Lower leg skin (tissue), 4 donors: Measurements from ENCODE around the gene GLRX5. TPM values are rescaled to one million over a fixed set of nuclear protein-coding genes. Genes with fewer than 3 reads are reported as not detected.

Source experiments
- DNase-seq, 2 donors: peaks; one replicate each; pipeline ENCODE4 v3.0.0-alpha.2; 2019; ENCODE audit warnings: low spot score in 2 of 2
- H3K4me3 ChIP-seq: fragments of 200-600 bp; sonication (generic); 2 replicates; pipeline ENCODE4 v1.5.1; 2017; ENCODE audit warnings: mild to moderate bottlenecking, low read depth; ENCODE audit not compliant: poor library complexity, severe bottlenecking
- POLR2A ChIP-seq, 2 donors: fragments of 450-650 bp; IDR thresholded peaks; one replicate each; pipeline ENCODE4 v1.6.1; 2016 to 2017; ENCODE audit warnings: antibody characterized with exemption in 2 of 2, mild to moderate bottlenecking in 1 of 2, moderate library complexity in 1 of 2
- WGBS, 2 donors: methylation state at CpG; one replicate each; pipeline ENCODE4 v1.1.5; 2018; 5-methylcytosine and 5-hydroxymethylcytosine counted together
- intact Hi-C: fragments of 100-400 bp; cut with DNase I; formaldehyde crosslinking; loops from one replicate; pipeline ENCODE4 v1.15.0; 2023; ENCODE audit warnings: low total_unique reads
- total RNA-seq, 4 donors: library from RNA; depleted of rRNA; stranded (reverse); fragments of >200 nt; gene quantifications; one replicate each; pipeline ENCODE4 v1.1.0, GENCODE V29; 2016
- TF ChIP-seq, protein P1 (sequence below), 3 donors: fragments of 450-650 bp; IDR thresholded peaks; one replicate each; pipeline ENCODE4 v1.5.1; 2016; ENCODE audit warnings: antibody characterized with exemption in 3 of 3, mild to moderate bottlenecking in 3 of 3, moderate library complexity in 2 of 3

The GLRX5 gene
- total RNA-seq, 4 donors from 2014 or later: 26.4 to 34.6 (median 33.9) TPM

DNA sequence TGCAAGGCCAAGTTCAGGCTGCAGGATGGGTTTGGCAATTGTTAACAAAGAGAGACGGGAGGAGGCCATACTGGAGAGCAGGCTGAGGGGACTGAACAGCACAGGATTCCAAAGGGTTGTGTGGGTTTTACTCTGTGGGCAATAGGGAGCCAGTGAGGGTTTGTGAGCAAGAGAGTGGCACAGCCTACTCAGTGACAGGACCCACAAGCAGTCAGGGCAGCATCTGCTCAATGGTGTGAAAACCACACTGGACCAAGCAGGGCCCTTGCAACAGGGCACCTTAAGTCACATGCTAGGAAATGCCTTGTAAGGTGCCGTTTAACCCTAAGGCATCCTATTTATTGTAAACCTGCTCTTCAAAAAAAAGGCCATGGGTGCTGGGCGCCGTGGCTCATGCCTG is 40.4 kb upstream of the GLRX5 start:
- 90 to 94% methylated on average over 4 of the region's 4 CpGs for WGBS, 2 donors
- intact Hi-C loops: no loop called here
- DNase-seq: no peak
- TF ChIP-seq, protein P1, sequence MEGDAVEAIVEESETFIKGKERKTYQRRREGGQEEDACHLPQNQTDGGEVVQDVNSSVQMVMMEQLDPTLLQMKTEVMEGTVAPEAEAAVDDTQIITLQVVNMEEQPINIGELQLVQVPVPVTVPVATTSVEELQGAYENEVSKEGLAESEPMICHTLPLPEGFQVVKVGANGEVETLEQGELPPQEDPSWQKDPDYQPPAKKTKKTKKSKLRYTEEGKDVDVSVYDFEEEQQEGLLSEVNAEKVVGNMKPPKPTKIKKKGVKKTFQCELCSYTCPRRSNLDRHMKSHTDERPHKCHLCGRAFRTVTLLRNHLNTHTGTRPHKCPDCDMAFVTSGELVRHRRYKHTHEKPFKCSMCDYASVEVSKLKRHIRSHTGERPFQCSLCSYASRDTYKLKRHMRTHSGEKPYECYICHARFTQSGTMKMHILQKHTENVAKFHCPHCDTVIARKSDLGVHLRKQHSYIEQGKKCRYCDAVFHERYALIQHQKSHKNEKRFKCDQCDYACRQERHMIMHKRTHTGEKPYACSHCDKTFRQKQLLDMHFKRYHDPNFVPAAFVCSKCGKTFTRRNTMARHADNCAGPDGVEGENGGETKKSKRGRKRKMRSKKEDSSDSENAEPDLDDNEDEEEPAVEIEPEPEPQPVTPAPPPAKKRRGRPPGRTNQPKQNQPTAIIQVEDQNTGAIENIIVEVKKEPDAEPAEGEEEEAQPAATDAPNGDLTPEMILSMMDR (IDR thresholded peaks at IDR 0.05): no peak
- H3K4me3 ChIP-seq: no peak overlapping the region

DNA sequence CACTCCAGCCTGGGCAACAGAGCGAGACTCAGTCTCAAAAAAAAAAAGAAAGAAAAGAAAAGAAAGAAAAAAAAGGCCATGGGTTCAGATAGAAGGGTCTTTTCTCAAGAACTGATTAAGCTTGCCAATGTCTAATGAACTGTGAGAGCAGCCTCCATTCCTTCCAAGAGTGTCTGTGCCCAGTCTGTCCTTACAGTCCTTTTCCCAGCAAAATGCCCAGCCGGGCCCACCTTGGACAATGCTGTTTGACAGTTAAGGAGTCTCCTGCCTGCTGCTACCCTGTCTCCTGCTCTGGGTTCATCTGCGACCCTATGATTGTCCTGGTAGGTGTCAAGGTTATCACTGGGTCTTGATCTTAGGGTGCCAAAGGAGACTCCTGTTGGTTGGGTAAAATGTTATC is 39.8 kb upstream of the GLRX5 start:
- TF ChIP-seq POLR2A (IDR thresholded peaks at IDR 0.05): no peak
- TF ChIP-seq, protein P1 (IDR thresholded peaks at IDR 0.05): no peak
- intact Hi-C loops: no loop called here
- WGBS, 2 donors: 98% methylated on average over 3 of the region's 3 CpGs
- no peak for DNase-seq
- H3K4me3 ChIP-seq: no peak overlapping the region

DNA sequence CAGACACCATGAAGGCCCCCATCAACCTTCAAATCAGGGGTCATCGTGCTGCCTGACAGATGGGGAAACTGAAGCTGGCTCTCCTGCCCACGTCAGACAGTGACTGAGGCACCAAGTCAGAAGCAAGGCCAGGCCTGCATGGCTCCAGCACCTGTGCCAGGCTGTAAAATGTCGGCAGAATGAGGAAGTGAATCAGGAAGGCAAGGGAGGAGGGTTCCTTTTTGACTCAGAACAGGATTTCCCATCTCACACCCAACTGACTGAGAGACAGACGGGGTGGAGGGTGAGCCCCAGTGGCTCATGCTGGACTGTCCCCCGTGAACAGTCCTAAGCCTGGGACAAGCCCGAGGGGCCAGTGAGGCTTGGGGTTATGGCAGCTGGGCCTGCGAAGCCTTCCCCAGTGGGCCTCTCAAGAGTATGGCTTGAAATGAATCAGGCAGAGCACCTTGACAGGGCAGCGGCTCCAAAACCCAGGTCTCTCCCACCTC is 39.3 kb upstream of the GLRX5 start:
- TF ChIP-seq, protein P1 (IDR thresholded peaks at IDR 0.05): no peak
- TF ChIP-seq POLR2A (IDR thresholded peaks at IDR 0.05): no peak
- no peak overlapping the region for H3K4me3 ChIP-seq
- intact Hi-C loops: no loop called here
- no peak for DNase-seq
- WGBS, 2 donors: 55 to 61% methylated on average over 7 to 8 of the region's 8 CpGs

DNA sequence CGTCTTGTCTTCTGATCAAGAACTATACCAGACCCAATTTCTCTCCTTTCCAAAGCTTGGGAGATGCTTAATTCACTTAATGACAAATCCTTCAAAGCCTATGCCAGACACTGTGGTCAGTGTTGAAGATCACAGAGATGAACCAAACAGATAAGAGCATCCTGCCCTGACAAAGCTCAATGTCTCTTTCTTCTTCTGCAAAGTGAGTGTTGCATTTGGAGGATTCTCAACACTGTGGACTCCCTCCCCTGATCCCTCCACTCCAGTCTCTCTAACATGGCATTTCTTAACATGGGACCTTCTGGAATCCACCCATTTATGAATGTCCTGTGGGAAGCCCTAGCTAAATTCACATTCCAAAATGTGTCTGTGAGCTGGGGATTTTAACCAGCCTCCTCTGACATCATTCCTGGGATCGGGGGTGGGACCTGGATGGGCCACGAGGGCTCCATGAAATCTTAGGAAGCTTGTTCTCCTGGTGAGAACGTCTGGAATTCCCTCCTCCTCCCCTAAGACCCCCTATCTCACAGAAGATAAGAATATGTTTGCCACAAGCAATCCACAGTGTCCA is 38.7 kb upstream of the GLRX5 start:
- 35 to 55% methylated on average over 4 of the region's 4 CpGs for WGBS, 2 donors
- DNase-seq: no peak
- intact Hi-C loops: no loop called here
- no peak overlapping the region for H3K4me3 ChIP-seq
- no peak for TF ChIP-seq POLR2A (IDR thresholded peaks at IDR 0.05)
- TF ChIP-seq, protein P1 (IDR thresholded peaks at IDR 0.05): no peak

DNA sequence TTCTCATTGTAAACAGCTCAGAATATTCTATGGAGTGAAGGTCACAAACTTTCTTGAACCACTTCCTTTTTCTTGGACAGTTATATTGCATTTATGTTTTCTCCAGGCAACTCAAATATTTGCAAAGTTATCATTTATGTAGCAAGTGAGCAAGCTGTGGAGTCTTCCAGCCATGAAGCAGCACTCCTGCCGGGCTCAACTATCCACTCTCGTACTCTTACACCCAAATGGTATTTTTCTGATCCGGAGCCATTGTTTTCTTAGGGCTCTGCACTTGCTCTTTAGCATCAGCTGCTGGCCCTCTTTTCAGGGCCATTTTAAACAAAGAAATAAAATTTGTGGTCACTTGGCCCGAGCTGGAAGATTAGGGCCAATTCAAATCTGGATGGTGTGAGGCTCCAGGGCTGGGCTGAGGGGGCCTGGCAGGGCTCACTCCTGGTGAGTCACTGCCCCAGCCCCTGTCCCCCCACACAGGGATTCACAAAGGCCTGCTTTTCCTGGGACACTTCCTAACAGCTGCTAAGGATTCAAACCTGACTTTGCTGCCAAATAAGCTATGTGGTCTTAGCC is 38.1 kb upstream of the GLRX5 start:
- DNase-seq: no peak
- intact Hi-C loops: no loop called here
- WGBS, 2 donors: 33 to 46% methylated on average over 4 of the region's 4 CpGs
- TF ChIP-seq, protein P1 (IDR thresholded peaks at IDR 0.05): no peak
- no peak for TF ChIP-seq POLR2A (IDR thresholded peaks at IDR 0.05)
- H3K4me3 ChIP-seq: no peak overlapping the region

DNA sequence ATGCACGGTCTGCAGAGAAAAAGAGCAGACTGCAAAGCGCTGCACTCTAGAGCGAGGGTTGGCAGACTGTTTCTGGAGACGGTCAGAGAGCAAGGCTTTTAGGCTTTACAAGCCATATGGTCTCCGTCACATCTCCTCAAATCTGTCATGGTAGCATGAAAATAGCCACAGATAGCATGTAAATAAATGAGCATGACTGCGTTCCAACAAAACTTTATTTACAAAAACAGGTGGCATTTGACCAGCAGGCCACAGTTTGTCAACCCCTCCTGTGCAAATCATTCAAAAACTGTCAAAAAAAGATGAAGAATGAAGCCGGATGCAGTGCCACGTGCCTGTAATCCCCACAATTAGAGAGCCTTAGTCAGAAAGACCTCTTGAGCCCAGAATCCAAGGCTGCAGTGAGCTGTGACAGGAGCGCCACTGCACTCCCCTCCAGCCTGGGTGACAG is 37.3 kb upstream of the GLRX5 start:
- WGBS, 2 donors: 61 to 68% methylated on average over 9 of the region's 9 CpGs
- intact Hi-C loops: no loop called here
- H3K4me3 ChIP-seq: no peak overlapping the region
- TF ChIP-seq, protein P1 (IDR thresholded peaks at IDR 0.05): no peak
- no peak for TF ChIP-seq POLR2A (IDR thresholded peaks at IDR 0.05)
- no peak for DNase-seq
